Islet of Langerhans (tissue), 1 donor: Measurements from ENCODE around the gene EEF1G.

ENCODE experiments used
- FAIRE-seq: peaks from one replicate; lab custom pipeline; 2011; peaks lifted over from hg19 to GRCh38; lab: Jason Lieb, UNC

The EEF1G gene

GRCh38 chr11:62538470-62539237, 35.0 kb downstream of the EEF1G start:
- no peak for FAIRE-seq

DNA sequence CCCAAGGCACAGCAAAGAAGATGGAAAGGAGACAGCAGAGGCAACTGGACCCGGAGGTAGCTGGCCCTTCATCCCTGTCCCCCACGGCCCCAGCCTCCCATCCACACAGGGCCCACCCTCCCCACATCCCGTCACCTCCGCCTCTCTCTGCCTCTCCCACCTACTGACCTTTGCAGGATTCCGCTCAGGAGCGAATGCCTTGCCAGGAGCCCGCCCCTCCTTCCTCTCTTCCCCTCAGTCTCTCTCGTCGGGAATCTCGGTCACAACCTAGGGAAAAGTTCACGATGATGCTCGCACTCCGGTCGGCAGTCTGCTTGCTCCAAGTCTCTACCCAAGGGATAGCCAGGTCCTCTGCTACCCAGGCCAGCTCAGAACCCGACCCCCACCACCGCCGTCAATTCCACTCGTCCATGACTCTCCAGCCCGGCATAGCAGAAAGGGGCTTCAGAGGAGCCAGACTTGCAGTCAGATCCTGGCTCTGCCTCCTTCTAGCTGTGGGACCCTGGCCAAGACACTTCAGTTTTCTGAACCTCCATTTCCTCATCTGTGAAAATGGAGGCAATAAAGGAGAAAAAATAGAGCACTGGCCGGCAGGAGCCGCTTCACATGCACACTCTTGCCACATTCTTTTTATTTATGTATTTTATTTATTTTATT, 37.3 kb downstream of the EEF1G start:
- FAIRE-seq: no peak

DNA sequence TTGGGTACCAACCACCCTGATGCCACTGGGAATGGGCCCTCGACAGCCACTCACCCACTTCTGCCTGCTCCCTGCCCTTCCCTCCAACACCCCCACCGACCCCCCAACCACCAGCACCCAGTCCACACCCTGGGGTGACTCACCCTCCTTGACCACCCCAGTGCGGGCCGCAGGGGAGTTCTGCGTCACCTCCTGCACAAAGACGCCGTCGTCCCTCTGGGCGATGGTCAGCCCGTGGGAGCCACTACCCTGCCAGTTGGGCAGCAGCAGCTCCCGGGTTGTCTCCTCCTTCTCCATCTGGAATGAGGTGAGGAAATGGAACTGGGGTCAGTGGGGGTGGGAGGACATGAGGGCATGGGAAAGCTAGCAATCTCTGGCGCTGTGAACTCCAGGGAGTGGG, 37.9 kb downstream of the EEF1G start:
- FAIRE-seq: no peak

DNA sequence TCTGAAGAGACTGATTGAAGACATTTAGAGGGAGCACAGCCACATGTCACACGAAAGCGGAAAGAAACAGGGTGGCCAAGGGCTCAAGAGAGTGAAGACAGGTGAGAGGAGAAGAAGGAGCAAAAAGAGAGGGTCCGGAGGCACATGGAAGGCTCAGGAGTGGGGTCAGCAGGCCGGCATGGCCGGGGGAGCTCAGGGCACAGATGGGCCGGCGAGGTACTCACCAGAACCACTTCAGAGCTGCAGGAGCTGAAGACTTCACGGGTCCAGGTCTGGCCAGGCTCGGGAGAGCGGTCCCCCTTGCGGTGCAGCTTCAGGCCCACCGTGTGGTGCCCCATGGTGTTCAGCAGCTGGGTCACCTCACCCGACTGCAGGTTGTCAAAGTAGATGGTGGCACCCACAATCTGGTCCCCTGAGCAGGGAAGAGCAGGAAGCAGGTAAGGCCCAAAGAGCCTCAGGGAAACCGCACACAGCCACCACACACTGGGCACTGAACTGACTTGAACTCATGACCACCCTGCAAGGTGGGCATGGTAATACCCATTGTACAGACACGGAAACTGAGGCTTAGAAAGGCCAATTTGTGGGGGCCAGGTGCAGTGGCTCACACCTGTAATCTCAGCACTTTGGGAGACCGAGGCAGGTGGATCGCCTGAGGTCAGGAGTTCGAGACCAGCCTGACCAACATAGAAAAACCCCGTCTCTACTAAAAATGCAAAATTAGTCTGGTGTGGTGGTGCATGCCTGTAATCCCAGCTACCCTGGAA, 38.7 kb downstream of the EEF1G start:
- no peak for FAIRE-seq

DNA sequence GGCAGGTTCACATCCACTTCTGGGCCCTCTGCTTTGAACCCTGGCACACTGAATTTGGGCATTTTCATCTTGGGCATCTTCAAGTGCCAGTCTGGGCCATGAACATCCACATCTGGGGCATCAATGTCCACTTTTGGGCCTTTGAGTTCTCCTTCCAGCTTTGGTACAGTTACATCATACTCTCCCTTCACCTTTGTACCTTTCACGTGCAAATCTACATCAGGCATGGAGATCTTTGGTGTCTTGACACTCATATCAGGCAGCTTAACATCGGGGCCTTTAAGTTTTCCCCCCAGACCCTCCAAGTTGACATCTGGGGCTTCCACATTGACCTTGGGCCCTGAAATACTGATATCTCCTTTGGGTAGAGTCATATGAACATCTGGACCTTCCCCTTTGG, 41.6 kb downstream of the EEF1G start:
- FAIRE-seq: no peak

DNA sequence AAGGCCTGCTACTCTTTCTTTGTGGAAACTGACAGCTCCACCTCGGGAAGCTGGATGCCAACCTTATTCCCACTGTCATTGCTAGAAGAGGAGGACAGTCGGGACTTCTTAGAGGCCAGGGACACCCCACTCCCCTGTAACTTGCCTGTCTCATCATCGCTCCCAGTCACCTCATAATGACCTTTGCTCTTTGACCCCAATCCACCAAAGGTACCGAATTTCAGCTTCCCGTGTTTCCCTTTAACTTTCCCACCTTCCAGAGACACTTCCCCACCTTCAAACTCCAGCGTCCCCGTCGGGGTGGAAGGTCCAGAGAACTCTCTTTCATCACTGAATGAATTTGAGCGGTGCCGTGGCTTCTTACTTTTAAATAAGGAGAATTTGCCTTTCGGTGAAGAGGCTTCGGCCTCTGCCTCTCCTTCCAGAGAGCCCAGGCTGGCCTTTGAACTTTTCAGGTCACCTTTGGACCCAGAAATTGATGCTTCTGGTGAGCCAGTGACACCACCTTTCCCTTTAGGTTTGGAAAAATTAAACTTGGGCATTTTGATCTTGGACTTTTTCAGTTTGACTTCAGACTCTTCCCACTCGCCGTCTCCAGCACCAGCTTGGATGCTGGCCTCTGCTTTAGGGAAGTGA, 56.8 kb downstream of the EEF1G start:
- no peak for FAIRE-seq

DNA sequence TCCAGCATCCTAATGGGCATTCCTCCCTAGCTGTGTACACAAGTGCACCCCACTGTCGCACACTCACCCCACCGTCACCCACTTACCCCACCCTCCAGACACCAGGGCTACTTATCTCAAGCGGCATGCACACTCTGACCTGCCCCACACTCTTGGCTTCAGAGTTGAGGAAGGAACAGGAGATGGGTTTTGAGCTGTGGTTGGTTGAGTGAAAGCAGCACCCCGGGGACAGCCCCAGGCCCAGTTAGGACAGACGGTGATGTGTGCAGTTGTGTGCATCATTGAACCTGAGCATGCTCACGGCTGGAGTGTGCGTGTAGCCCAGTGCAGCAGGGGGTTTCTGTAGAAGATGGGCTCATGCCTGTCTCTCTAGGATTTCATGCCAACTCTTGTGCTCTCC, 59.5 kb downstream of the EEF1G start:
- FAIRE-seq: no peak

- no peak for FAIRE-seq
Observed at GRCh38 chr11:62513626-62514025, 60.1 kb downstream of the EEF1G start.

DNA sequence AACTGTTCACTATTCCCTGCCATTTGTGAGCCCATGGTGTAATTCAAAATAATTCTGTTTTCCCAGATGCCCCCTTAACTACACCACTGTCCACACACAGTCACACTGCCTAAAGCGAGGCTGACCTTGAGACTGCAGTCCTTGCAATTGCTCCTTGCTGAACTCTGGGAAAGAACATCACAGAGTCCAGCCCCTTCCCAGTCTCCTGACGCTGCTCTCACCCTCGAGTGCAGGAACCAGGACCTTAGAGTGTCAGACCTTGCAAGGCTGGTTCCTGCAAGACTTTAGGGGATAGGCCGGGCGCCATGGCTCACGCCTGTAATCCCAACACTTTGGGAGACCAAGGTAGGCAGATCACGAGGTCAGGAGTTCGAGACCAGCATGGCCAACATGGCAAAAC, 60.7 kb downstream of the EEF1G start:
- FAIRE-seq: no peak
